GM23248 (cell line): ENCODE measurements around the gene PTK7.

ENCODE experiments used
- EZH2 ChIP-seq: fragments of 200-600 bp; sonication (generic); IDR thresholded peaks from 2 replicates; pipeline ENCODE4 v1.6.1; 2018; ENCODE audit warnings: antibody characterized with exemption, mild to moderate bottlenecking; ENCODE audit not compliant: insufficient read depth, poor library complexity, severe bottlenecking
- EZH2phosphoT487 ChIP-seq: fragments of 200-600 bp; sonication (generic); IDR thresholded peaks from 2 replicates; pipeline ENCODE4 v1.6.1; 2018; ENCODE audit warnings: antibody characterized with exemption, moderate library complexity, mild to moderate bottlenecking, low read depth; ENCODE audit not compliant: insufficient read depth

GRCh38 chr6:43082806-43083655, 6.9 kb downstream of the PTK7 start:
- no peak for TF ChIP-seq EZH2phosphoT487
- TF ChIP-seq EZH2 = no peak
